GM18868 (cell line): ENCODE measurements around the gene CD53.
"Not testable (repeated sequence)": the region's sequence is repeated elsewhere in the genome, so short reads cannot be mapped to it uniquely, and the experiment has no call there.

Source experiments
- ATAC-seq: cut with Tn5 transposase; IDR thresholded peaks from one replicate; pipeline ENCODE4 v1.9.1; 2021; ENCODE audit warnings: mild to moderate bottlenecking, moderate library complexity; ENCODE audit not compliant: unreplicated experiment

Gene CD53, protein sequence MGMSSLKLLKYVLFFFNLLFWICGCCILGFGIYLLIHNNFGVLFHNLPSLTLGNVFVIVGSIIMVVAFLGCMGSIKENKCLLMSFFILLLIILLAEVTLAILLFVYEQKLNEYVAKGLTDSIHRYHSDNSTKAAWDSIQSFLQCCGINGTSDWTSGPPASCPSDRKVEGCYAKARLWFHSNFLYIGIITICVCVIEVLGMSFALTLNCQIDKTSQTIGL

DNA sequence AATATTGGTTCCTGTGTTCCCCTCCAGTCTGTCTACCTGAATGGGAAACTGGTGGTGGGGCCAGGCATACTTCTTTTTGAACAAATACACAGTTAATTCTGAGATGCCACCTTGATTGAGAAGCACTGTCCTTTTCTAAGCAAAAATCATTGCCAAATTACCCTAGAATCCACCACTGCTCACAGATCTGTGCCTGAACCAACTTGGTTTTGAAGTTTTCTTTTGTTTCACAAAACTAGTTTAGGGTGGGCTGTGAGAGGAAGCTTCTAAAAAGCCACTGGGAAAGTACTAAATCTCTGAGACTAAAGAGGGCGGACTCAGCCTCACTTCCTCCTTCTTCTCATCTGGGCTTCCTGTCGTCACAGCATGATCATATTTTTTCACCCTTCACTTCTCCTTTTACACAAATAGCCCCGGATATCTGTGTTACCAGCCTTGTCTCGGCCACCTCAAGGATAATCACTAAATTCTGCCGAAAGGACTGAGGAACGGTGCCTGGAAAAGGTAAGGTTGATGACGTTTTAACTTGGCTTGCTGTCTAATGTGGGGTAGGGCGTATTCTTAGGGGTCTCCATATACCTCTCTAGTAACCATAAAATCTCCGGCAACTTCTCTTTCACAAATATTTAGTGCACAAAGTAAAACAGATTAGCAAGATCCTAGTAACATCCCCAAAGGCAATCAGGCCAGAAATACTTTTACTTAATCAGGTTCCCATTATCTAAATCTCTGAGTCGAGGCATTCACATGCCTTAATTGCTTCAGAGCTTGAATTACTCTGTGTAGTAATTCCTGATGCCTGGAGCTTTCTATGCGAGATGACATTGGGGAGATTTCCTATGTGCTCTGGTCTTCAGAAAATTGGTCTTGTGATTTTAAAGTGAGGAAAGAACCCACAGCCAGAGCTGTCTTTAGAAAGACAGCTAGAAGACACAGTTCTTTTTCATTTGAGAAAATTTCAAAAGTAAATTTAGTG is at the start of gene CD53:
CD53 (plus strand) TSS at position 404 of the 976 bp plus-strand sequence. CDS start 18,261 bp downstream, outside the sequence.
- peak; percentile 45 for ATAC-seq

DNA sequence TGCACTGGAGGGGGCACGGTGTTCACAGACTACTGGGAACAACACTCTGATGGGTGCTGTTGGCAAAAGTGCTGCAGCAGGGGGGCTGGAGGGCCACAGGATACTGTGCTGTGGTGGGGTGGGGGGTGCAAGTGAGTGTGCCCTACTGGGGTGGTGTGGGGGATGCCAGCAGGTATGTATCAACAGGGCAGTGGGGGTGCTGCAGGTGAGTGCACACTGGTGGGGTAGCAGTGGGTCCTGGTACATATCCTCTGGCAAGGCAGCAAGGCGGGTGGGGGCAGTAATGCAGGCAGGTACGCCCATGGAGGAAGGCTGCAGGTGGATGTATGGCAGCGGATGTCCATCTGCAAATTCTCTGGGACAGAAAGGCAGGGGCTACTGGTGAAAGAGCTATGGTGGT is 48.8 kb upstream of the CD53 start:
- ATAC-seq = no peak

DNA sequence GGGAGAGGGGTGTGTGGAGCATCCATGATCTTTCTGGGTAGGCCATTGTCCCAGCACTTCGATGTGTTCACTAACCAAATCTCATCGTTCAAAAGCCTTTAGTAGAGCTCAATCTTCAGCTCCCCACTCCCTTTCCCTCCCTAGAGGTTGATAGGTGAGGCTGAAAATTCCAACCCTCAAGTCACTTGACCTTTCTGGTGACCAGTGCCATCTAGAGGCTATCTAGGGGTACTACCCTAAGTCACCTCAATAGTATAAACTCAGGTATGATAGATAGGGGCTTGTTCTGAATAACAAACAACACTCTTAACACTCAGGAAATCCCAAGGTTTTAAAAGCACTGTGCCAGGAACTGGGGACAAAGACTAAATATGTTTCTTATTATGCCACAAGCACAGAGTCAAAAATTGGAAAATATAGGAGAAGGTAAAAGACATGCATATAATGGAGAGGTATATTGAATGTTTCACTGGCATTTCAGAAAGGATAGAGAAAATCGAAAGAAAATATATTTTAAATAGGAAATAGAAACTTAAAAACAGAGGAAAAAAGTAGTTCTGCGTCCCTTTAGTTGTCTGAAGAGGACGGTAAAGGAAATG is 42.9 kb upstream of the CD53 start:
- no peak for ATAC-seq

DNA sequence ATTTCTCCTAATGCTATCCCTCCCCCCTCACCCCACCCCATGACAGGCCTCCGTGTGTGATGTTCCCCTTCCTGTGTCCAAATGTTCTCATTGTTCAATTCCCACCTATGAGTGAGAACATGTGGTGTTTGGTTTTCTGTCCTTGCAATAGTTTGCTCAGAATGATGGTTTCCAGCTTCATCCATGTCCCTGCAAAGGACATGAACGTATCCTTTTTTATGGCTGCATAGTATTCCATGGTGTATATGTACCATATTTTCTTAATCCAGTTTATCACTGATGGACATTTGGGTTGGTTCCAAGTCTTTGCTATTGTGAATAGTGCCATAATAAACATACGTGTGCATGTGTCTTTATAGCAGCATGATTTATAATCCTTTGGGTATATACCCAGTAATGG is 39.2 kb upstream of the CD53 start:
- ATAC-seq = not testable (repeated sequence)

DNA sequence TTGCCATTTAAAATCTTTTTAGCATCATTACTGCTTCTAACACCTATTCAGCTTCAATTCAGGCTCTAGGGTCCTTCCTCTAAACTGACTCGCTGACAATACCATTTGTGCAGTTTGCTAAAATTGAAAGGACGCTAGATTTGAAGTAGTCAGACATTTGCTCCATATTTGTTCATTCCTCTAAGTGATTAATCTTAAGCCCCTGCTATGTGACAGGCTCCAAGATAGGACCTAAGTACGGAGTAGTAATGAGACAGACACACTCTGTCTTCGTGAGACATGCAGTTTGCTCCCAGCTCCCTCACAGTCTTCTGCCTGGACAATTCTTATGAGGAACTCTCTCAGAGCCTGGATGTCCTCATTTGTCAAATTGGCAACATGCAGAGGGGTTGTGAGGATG is 26.1 kb upstream of the CD53 start:
- ATAC-seq = no peak

DNA sequence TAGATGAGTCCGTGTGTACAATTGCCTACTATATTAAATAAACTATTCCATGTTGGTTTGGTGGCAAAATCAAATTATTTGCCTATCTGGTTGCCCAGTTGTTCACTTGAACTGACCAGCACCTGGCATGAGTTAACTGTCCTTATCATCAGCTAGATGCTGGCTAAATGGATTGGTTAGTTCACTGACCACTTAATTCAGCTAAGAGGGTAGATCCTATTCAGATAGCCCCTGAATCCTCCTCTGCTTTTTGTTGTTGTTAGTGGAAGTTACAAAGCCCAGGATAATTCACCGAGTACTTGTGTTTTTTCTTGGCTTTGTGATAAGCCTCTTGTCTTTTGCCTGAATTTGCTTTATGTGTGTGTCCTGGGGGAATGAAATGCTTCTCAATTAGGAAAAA is 22.8 kb upstream of the CD53 start:
- ATAC-seq = no peak

DNA sequence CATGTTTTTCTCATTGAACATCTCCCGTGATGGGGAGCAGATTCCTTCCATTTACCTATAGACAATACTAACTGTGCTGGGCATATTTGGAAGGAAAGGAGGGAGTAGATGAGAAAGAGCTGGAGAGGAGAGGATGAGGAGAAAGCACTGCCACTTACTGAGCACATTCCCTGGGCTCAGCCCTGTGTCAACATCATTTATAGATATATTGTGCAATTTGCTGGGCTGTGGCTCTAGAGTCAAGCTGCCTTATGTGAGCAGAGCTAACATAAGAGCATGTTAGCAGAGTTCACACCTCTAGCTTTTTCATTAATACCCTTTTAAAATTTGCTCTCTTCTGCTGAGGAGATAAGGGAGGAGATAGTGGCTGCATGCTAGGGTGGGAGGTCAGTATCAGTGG is 22.3 kb upstream of the CD53 start:
- no peak for ATAC-seq

DNA sequence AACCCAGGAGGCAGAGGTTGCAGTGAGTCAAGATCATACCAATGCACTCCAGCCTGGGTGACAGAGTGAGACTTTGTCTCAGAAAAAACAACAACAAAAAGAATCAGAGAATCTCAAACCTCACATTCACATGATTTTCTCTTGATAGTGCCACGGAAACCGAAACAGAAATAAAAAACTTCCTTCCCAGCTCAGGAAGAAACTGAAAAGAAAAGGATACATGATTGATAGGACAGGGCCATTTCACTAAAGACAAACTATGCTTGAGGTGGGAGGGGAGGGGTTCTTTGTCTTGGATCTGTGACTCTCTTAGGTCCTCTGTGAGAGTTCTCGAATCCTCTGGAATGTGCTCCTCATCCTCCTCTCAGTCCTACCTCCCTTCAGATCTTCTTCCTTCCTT is 19.8 kb upstream of the CD53 start:
- no peak for ATAC-seq

DNA sequence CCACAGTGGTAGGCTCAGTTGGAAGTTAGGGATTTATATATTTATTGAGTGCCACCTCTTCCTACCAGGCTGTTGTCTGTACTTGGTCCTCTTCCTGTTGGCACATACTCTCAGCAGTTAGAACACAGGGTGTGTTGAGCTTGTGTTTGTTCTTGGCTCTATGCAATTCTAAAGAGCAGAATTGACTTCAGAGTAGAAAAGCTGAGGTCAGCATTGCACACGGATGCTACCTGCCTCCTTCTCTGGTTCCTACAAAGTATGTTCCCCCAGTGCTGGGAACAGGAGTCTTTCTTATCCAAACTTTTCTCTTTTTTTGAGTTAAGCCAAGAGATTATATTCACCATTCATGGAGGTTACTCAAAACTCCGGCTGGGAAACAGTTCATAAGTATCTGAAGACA is 16.5 kb upstream of the CD53 start:
- no peak for ATAC-seq

DNA sequence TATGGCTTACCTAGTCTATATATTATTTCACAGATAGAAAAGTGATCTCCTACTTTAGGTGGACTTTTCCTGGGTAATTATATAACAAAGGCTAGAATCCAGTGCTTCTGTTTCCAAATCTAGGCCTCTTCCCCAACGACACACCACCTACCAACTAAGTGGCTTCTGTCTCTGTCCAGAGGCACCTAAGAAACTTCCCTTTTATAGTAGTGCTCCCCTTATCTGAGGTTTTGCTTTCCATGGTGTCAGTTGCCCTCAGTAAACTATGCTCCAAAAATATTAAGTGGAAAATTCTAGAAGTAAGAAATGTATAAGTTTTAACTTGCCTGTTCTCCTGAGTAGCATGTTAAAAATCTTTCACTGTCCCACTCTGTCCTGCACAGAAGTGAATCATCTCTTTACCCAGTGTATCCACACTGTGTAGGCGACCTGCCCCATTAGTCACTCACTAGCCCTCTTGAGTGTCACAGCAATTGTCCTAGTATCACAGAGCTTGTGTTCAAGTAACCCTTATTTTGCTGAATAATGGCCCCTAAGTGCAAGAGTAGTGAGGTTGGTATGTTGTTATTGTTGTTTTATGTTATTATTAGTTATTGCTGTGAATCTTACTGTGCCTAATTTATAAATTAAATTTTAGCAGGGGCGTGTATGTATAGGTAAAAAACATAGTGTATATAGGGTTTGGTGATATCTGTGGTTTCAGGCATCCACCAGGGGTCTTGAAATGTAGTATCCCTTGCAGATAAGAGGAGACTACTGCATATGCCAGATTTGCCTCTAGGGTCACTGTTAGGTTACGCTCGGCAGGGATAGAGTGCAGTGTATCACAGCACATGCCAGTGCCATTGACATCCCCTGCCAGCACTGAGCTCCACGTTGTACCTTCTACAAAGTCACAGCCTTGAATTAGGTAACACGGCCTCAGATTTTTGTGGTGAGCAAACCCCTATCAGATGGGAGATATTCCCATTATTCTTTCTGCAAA is 14.7 kb upstream of the CD53 start:
- no peak for ATAC-seq

DNA sequence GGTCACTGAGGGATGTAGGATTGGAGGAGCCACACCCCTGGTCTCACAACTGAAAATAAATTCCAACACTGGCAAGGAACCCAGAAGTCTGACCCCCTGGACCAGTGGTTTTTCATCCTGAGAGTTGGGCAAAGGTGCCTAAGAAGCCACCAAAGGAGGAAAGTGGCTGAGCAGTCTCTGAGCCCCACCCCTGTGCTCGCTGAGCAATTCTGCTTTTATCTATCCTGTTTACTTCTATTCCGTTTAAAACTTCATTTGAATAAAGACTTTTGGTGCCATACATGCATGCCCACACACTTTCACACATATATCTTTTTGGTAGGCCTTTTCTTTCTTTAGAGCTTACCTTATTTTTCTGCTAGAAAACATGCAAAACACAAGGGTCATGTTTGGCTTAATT is 13.9 kb upstream of the CD53 start:
- no peak for ATAC-seq

DNA sequence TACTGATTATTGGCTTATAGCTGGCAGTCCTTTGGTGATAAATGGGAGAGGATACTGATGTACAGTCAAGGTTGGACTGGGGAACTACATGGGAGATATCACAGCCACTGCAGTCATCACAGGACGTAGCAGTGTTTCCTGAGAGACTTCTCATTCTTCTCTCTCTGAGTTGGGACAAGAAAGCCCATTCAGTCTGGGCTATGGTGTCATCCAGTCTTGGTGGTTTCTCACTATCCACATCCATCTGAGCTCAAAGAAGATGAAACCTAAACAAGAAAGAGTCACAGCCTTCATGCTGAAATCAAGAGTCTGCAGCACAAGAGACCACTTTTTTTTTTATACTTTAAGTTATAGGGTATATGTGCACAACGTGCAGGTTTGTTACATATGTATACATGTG is 12.8 kb upstream of the CD53 start:
- no peak for ATAC-seq

DNA sequence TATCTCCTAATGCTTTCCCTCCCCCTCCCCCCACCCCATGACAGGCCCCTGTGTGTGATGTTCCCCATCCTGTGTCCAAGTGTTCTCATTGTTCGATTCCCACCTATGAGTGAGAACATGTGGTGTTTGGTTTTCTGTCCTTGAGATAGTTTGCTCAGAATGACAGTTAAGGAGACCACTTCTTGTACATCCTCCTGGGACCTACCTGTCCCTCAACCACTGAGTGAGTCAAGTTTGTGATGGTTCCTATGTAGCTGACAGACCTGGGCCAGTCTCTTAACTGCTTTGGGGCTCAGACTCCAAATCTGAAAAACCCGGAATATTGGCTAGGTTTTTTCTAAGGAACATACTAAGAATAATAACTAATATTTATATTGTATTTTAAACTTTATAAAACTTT is 12.3 kb upstream of the CD53 start:
- not testable (repeated sequence) for ATAC-seq

DNA sequence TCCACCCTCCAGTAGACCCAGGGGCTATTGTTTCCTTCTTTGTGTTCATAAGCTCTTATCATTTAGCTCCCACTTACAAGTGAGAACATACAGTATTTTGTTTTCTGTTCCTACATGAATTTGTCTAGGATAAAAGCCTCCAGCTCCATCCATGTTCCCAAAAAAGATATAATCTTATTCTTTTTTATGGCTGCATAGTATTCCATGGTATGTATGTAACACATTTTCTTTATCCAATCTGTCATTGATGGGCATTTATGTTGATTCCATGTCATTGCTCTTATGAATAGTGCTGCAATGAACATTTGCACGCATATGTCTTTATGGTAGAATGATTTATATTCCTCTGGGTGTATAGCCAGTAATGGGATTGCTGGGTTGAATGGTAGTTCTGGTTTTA is 11.0 kb upstream of the CD53 start:
- ATAC-seq = not testable (repeated sequence)

DNA sequence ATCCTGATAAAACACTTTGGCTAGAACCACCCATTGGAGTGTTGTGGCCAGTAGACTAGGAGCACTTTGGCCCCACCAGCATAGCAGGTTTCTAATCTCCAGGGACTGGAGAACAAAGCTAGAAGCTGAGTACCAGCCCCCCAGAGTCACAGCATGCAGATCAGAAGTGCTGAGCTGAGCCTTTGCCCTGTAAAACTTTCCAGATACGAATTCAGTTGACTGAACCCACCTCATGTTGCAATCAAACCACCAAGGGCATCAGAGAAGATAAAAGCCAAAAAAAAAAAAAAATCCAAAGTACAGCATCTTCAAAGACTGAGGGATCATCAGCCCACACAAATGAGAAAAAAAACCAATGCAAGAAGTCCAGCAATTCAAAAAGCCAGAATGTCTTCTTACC is 8.7 kb upstream of the CD53 start:
- ATAC-seq = no peak

DNA sequence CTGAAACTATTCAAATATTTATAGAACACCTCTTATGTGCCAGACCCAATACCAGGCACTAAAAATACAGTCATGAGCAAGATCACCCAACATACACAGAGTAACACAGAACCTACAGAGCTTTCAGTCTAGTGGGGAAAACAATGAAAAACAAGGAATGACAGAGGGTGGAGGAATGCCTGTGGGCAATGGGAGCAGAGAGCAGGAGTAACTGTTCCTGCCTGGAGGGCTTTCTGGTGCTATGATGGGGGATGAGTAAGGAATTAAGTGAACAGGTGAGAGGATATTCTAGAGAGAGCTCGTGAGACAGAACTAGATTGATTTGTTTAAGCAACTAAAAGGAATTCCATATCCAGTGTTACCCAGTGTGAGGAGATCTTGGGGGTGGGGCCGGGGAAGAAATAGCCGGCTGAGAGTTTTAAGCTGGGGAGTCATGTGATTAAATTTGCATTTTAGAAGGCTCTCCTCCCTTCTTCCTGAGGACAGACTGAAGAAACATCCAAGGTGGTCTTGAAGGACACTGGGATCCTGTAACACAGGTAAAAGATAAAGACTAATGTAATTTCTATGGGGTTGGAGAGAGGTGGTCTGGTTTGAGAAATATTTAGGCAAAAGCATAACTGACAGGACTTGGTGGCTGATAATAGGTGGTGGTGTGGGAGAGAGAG is 2.1 kb upstream of the CD53 start:
- no peak for ATAC-seq

DNA sequence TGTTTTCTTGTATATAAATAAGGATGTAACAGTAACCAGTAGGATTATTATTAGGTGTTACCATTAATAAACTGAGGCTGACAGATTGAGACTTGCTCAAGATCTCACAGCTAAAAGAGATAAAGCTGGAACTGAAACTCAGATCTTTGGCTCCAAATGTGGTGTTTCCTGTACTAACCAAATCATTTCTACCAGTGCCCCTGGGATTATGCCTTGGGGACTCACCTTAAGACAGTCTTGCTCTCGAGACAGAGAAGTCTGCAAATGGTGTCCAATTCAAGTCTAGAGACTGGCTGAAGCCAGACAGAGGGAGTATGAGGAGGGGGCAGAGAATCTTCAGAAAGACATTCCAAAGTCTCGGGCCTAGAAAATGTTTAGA is 593 bp upstream of the CD53 start:
- peak; percentile 38 for ATAC-seq

DNA sequence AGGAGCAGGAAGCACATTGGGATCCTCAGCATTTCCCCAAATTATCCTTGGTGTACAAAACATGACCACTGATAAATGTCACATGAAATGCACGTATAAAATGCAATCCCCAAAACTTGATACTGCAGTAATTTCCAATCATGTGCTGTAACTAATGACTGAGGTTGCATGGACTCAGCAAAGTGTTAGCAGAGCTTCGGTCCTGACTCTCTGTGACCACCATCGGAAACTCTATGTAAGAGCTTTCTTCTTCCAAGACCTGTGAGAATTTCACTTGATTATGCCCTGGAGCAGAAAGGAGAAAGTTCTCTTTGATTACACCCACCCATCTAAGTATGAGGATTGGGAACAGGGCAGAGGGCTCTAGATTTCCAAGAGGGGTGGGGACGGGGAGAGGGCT is 908 bp downstream of the CD53 start:
- ATAC-seq = no peak

DNA sequence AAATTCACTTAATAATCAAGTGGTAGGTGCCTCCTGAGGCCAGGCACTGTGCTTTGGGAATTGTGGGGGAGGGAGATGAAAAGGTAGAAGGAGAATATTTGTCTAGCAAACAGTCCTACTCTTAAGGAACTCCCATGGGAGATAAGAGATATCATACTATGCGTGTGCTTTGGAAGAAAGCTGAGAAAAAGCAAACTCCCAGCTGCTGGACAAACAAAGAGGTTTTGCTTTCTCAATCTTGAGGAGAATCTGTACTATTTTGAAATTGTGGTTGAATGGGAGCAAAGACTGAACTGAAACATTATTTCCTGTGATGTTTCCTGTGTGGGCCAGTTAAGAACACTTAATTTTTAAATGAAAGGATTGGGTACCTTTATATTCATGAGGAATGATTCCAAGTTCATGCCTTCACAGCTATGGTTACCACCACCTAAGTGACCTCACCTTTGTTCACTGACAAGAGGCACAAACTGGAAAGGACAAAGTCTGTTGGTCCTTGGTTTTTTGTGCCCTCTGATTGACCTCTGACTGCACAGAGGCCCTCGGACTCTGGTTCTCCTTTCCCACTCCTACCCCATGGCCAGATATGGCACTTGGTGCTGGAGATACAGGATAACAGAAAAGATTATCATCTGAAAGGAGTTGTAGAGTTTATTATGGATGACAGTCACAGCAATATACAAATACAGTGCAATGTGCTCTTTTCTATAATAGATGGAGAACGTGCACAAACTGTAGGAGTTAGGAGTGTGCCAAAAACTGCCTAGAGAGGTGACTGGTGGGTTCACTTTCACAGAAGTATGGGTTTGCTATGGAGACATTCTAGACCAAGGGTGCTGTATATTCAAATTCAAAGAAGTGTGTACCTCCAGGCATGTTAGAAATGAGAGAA is 1.6 kb downstream of the CD53 start:
- no peak for ATAC-seq
